GM18867 (cell line): ENCODE data around the gene GORASP2.
A peak's percentile ranks its signal among the peaks of the same experiment; 100 is the strongest.

Source experiments
- ATAC-seq: cut with Tn5 transposase; IDR thresholded peaks from one replicate; pipeline ENCODE4 v1.9.1; 2021; ENCODE audit warnings: mild to moderate bottlenecking, moderate library complexity; ENCODE audit not compliant: unreplicated experiment

The GORASP2 gene

DNA sequence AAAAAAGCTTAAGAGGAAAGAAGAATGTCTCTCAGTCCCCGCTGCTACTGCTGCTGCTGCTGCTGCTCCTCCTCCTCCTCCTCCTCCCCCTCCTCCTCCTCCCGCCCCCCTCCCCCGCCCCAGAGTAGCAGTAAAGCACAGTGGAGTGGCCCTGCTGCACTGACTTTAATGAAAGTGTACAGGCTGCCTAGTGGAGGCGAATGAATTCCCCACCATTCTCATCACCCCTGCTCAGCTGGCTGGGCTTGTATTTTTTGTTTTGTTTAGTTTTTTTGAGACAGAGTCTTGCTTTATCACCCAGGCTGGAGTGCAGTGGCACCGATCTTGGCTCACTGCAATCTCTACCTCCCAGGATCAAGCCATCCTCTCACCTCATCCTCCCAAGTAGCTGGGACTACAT lies 34.3 kb downstream of the GORASP2 start:
- no peak for ATAC-seq

DNA sequence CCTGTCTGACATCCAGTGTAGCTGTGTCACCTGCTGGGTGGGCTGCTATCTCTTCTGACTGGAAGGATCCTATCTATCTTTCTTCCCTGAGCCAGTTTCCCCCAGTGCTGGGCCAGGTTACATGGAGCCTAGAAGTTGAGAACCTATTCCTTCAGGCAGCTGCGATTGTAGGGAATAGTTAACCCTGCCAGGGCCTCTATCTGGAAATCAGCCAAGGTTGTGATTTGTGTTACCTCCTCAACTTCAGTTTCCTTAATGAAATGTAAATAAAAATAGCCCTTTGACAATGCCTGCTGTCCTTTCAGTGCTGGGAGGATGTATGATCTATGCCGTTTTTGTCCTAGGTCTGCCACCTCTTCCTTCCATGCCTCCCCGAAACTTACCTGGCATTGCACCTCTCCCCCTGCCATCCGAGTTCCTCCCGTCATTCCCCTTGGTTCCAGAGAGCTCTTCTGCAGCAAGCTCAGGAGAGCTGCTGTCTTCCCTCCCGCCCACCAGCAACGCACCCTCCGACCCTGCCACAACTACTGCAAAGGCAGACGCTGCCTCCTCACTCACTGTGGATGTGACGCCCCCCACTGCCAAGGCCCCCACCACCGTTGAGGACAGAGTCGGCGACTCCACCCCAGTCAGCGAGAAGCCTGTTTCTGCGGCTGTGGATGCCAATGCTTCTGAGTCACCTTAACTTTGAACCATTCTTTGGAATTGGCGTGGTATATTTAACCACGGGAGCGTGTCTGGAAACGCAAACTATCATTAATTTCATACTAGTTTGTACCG lies 36.6 kb downstream of the GORASP2 start:
- ATAC-seq: no peak

DNA sequence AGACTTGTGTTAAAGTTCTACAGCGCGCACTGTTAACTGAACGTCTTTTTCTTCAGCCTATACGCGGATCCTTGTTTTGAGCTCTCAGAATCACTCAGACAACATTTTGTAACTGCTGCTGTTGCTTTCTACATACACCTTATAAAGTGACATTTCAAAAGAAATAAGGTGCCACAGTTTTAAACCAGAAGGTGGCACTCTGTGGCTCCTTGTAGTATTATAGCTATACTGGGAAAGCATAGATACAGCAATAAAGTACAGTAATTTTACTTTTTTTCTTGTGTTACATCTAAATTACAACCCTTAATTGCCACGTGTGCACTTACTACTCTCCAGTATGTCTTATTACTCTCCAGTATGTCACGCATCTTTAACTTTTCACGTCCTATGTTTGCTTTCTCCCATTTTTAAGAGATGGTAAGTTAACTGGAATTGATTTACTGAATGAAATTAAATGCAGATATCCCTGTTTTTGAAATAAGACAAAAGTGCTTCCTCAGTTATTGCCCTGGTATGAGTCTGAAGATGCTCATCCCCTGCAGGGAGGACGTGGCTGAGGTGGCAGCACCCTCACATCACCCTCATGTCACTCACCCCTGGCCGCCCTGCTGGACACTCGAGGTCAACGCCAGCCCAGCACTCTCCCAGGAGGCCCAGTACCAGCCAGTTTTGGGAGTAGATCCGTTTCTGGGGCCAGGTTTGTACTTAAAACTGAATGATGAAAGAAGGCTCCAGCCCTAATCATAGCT lies 37.8 kb downstream of the GORASP2 start:
- ATAC-seq: no peak

DNA sequence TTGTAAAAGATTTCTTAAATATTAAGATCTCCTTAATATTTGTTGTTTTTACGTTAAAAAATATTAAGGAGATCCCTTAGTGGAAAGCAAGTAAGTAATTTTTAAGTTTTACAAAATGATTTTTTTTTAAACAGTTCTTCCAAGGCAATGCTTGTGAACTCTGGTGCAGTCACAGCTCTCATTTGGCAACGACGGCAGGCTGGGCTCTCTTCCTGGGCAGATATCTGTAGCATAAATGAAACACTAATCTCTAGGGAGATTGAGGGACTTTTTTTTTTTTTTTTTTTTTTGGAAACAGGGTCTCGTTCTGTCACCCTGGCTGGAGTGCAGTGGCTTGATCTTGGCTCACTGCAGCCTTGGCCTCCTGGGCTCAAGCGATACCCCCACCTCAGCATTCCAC lies 38.5 kb downstream of the GORASP2 start:
- ATAC-seq: no peak

DNA sequence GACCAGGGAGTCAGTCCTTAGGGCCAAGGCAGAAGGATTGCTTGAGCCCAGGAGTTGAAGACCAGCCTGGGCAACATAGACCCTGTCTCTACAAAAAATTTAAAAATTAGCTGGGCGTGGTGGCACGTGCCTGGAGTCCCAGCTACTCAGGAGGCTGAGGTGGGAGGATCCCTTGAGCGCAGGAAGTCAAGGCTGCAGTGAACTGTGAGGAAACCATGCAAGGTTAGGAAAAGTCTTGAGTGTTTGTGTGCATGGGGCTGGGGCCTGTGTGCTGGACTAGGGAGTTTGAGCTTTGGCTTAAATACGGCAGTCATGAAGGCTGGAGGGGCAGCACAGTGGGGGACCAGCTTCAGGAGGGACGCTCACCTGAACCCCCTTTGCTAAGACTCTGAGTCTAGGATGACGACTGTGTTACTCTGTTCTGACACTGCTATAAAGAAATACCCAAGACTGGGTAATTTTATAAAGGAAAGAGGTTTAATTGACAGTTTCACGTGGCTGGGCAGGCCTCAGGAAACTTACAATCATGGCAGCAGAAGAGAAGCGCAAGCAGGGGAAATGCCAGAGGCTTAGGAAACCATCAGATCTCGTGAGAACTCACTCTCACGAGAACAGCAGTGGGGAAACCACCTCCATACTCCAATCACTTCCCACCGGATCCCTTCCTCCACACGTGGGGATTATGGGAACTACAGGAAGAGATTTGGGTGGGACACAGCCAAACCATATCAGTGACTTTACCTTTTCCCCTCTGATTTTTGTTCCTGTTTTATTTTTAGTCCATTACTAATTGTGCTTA lies 39.4 kb downstream of the GORASP2 start:
- no peak for ATAC-seq

DNA sequence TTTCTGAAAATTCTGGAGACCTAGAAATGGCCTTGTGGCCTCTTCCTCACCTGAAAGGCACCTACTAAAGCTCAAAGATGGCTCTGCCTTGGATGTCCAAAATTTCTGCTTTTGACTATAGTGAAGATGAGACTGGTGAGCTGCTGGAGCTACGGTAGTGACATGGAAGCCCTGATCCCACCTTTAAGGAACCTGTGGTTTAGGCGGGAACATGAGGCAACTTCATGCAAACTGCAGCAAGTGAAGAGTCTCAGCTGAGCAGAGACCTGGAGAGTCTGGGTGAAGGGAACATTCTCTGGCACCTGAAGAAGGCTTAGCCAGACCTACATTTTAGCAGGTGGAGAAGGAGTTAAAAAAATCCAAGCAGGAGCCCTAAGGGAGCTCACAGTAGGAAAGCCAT lies 40.0 kb downstream of the GORASP2 start:
- no peak for ATAC-seq

DNA sequence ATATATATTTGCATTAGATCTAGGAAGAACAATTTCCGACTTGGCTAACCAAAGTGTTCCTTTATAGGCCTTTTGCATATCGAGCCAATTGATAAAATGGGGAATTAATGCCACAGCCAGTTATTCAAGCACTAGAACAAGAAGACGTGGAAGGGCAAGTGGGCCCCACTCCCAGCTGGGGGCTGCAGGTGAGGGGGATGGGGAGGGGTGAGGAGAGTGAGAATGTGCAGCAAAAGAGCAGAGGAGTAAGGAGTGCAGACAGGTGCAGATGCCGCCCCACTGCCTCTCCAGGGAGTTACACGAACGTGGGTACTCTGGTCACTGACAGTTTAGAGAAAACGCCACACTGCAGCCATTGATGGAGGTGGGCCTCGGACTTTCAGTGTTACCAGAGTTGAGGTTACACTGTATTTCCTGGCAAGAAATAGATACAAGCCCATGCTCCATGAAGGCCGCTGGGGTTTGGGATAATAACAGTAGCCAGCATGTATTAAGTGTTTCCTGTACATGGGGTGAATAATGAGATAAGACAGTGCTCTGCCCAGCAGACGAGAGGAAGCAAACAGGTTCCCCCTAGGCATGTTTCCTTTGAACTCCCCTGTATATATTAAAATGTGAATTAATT lies 40.9 kb downstream of the GORASP2 start:
- ATAC-seq: no peak

DNA sequence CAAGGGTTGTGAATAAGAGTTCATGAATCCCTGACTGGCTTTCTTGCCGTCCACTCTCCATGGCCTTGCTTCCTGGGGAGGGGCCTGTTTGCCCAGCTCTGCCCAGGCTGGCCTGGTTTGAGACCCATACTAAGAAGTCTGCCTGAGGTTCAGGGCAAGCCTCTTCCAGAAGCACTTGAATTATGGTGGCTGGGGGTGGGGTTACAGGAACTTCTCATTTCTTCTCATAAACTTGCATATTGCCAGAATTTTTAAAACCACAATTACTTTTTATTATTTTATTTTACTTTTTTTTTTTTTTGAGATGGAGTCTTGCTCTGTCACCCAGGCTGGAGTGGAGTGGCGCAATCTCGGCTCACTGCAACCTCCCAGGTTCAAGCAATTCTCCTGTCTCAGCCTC lies 42.0 kb downstream of the GORASP2 start:
- ATAC-seq: no peak

DNA sequence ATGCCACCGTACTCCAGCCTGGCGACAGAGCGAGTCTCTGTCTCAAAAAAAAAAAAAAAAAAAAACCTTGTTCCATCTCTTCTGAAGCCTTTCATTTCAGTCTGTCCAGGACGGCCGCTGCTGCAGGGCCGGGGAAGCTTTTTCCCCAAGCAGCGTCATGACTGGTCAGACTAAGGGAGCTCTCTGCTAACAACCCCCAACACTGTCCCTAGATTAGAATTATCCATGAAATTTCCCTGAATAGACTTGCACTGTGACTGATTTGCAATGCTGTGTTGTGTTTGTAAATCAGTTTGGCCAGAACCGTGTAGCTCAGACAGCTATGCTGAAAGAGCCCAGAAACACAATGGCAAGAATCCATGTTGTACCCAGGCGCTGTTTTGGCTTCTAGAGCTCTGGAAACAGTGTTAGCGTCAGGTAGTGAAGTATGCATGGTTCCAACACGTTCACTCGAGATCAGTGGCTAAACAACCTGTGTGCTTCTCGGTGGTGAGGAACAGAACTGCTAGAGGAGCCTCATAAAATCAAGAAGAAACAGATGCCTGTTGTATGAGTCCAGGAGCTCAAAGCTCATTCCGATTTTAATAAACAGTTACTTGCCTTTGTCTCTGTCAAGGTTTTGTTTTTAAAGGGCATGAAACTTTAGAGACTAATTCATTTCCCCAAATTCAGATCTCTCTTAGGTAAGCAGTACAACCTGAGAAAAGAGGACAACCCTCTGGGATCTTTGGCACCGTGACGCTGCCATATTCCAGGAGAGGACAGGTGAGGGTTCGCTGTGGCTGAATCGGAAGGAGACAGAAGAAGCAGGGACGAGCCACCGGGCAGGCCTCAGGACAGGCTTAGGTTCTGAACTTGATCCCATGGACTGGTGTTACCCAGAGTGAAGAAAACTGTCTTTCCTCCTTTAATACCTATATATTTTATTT lies 43.5 kb downstream of the GORASP2 start:
- ATAC-seq: peak; percentile 8

DNA sequence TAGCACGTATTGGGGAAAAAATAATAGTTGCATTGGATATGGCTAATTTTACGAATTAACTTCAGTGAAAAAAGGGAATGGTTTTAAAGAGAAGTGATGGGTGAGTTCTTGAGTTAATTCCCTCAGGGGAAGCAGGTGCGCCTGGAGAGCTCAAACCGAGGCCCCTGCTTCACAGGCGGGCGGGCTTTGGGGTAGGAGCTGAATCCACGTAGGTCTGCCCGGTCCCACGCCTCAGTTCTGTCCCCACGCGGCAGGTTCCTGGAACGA lies 44.1 kb downstream of the GORASP2 start:
- no peak for ATAC-seq

DNA sequence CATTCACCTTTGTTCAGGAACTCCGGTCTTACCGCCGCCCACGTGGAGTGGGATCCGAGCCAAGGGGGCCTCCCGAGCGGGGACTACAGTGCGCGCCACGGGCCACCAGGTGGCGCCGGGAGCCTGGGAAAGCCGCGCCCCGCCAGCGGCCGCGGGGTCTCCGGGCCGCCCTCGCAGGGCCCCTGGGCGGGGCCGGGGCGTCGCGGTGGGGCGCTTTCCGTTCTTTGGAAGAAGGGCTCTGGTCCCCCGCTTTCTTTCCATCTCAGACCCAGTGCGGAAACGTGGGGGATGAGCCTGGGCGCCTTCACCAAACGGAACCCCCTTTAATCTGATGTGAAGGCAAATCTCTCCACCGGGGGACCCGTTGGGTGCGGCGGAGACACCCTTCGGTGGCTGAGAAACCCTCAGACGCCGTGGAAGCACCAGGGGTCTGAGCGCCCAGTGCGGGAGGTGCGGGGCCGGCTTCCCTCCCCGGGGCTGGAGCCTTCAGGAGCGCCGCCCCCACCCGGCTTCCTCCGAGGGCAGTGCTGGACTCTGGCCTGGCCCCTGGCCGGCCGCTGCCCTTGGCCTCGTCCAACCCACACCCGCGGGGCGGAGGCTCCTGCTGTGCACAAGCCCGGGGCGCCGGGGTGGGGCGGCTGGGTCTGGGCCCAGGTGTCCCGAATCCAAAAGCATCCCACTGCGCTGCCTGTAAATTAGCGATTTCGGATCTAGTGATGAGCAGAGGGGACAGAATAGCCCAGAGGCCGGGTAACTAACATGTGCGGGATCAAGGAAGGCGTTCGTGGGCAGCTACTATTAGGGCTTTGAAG lies 44.6 kb downstream of the GORASP2 start:
- peak; percentile 94 for ATAC-seq

DNA sequence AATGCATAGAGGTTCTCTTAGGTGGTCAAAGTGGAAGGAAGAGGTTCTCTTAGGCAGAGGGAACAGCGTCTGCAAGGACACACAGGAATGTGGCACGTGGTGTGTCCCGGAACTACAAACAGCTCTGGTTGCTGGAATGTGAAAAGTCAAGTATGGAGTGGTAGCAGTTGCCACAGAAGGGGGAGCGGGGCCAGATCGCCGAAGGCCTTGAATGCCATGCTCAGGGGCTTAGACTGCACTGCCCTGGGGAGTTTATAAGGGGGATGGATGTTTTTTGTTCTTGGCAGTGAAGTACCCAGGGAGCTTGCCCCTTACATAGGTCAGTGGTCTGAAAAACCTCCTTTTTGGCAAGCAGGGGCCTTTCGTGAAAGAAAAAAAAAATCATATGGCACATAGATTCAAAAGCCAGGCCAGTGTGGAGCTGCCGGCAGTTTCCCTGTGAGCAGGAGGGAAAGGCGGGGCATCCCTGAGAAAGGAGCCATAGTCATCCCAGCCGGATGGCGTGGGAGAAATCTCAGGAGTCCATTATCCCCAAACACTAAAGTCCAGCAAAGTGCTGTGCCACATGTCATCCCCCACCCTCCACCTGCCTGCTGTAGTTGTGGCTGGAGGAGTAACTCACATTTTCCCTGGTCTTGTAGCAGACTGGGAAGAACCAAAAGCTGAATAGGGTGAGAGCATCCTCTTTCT lies 45.4 kb downstream of the GORASP2 start:
- ATAC-seq: no peak

DNA sequence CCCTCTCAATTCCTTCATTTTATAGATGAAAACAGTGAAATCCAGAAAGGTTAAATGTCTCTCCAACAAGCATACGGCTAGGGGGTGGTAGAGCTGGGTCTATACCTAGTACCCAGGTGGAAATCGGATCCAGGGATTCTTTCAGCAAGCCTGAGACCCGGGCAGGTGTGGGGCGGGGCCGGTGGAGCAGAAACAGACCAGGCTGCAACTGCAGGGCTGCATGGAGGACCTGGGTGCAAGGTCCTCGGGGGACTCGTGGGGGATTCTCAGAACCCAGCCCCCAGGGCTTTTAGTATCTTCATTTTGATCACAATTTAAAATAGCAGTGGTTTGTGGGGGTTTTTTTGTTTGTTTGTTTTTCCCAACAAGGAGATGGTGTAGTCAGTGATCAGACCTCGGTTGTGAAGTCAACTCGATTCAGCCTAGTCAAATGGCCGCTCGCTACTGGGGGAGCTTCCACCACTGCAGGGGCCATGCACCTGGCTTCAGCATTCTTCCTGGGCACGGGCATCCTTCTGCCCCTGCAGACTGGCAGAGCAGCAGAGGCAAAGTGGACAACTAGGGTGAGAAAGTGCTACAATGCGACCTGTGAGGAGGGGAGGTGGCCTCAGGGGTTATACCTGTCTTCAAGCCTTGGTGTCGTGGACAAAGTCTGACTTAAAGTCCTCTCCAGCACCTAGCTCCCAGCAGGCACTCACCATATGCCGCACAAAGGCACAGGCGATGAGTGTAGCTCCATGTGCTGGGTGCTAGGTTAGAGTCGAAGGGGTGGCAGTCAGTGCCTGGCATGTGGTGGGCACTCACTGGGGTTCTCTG lies 46.3 kb downstream of the GORASP2 start:
- ATAC-seq: no peak

DNA sequence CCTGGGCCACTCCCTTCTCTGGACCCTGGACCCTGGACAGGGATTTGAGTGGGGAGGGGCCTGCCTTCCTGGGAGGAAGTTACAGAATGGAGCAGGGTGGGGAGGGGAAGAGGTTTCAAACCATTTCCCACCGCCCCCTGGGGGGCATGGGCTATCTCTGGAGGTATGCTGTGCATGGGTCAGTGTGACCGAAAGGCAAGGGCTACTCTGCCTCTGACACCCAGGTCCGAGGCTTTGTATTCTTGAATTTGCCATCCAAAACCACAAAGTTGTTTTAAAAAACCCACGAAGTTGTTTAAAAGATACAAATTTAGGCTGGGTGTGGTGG lies 46.9 kb downstream of the GORASP2 start:
- ATAC-seq: no peak

DNA sequence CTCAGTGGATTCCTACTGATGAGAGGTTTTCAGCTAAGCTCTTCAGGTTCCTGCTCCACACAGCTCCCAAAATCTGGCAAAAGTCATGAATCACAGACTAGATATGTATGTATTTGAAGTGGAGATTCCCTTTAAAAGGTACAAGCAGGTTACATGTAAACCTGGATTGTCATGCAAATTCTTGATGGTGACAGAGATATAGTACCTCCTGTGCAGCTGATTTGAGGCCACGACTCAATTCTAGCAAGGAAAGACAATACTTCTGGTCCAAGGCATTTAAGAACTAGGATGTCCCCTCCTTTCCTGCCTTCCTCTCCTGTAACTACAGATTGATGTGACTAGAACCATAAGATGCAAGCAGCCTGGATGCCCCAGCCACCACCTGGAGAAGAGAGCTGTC lies 55.0 kb downstream of the GORASP2 start:
- ATAC-seq: no peak

DNA sequence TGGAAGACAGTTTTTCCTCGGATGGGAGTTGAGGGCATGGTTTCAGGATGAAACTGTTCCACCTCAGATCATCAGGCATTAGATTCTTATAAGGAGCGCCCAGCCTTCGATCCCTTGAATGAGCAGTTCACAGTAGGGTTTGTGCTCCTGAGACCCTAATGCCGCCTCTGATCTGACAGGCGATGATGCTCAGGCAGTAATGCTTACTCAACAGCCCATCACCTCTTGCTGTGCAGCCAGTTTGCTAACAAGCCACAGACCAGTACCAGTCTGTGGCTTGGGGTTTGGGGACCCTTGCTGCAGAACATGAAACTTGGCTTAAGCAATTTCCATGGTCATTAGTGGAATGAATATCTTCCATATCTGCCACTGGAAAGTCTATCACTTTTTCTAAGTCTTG lies 56.4 kb downstream of the GORASP2 start:
- no peak for ATAC-seq

DNA sequence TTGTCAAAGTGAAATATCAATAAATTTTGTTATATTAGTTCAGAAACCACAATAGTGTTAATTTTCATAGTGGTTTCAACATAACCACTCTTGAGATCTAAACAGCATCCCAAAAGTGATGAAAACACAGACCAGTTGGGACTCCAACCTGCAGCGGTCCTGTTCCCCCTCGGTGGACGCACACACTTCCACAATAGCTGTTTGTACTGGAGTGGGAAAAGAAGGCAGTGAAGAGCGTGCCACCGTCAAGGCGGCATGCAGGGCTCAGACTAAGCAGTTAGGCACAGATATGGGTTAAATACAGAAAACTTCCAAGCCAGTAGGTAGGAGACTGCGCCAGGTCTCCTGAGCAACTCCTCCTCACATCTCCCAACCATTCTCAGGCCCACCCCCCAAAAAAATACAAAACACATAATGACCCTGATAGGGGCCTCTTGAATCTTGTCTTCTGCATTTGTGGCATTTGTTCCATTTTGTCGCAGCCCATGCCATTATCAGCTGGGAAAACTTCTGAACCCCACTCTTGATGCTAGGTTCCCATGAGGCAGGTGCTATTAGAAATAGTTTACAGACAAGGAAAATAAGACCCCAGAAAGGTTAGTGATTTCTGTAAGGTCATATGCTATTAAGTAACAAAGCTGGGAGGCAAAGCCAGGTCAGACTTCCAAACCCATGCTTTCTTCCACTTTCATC lies 57.7 kb downstream of the GORASP2 start:
- ATAC-seq: no peak
